ENCODE data around the gene ZNF711. TPM values are rescaled to one million over a fixed set of nuclear protein-coding genes. Genes with fewer than 3 reads are reported as not detected.
"Not testable (repeated sequence)": the region's sequence is repeated elsewhere in the genome, so short reads cannot be mapped to it uniquely, and the experiment has no call there.

Gene ZNF711
- total RNA-seq, 1 donor from 2014 or later: 23.1 TPM

GRCh38 chrX:85288992-85289723, 45.4 kb downstream of the ZNF711 start:
- H3K27me3 Mint-ChIP-seq (ENCODE audit: low read depth): no peaks in the 10 kb centered on the region
- no peaks in the 10 kb centered on the region for H3K4me1 Mint-ChIP-seq
- peaks cover 22% of the 10 kb centered on the region for H3K9me3 Mint-ChIP-seq
- TF ChIP-seq CTCF (conservative IDR thresholded peaks at IDR 0.05): no peak
- no peak for DNase-seq (ENCODE audit: low read depth, low spot score)
- no peak overlapping the region for H3K27ac Mint-ChIP-seq (ENCODE audit: unreplicated experiment)
- H3K36me3 Mint-ChIP-seq (ENCODE audit: low read depth): peaks cover 11% of the 10 kb centered on the region
- H3K4me3 Mint-ChIP-seq: no peak overlapping the region

- Mint-ChIP-seq H3K4me3 (no peak overlapping the region), H3K27me3 (ENCODE audit: low read depth) (no peaks in the 10 kb centered on the region), H3K4me1 (no peaks in the 10 kb centered on the region), H3K36me3 (ENCODE audit: low read depth) (peaks cover 3% of the 10 kb centered on the region), H3K27ac (ENCODE audit: unreplicated experiment) (no peak overlapping the region), H3K9me3 (no peaks in the 10 kb centered on the region)
- no peak for TF ChIP-seq CTCF (conservative IDR thresholded peaks at IDR 0.05)
- no peak for DNase-seq (ENCODE audit: low read depth, low spot score)
Measured at GRCh38 chrX:85303544-85303943, 59.8 kb downstream of the ZNF711 start.

GRCh38 chrX:85309717-85310116, 65.9 kb downstream of the ZNF711 start:
- no peaks in the 10 kb centered on the region for H3K27me3 Mint-ChIP-seq (ENCODE audit: low read depth)
- no peak for DNase-seq (ENCODE audit: low read depth, low spot score)
- peak; percentile 13 for TF ChIP-seq CTCF (conservative IDR thresholded peaks at IDR 0.05)
- H3K27ac Mint-ChIP-seq (ENCODE audit: unreplicated experiment): no peak overlapping the region
- H3K4me1 Mint-ChIP-seq: no peaks in the 10 kb centered on the region
- peaks cover 7% of the 10 kb centered on the region for H3K9me3 Mint-ChIP-seq
- no peak overlapping the region for H3K4me3 Mint-ChIP-seq
- peaks cover 3% of the 10 kb centered on the region for H3K36me3 Mint-ChIP-seq (ENCODE audit: low read depth)

GRCh38 chrX:85311348-85311747, 67.6 kb downstream of the ZNF711 start:
- H3K27ac Mint-ChIP-seq (ENCODE audit: unreplicated experiment); H3K4me1 Mint-ChIP-seq; H3K9me3 Mint-ChIP-seq; H3K27me3 Mint-ChIP-seq (ENCODE audit: low read depth); H3K4me3 Mint-ChIP-seq; H3K36me3 Mint-ChIP-seq (ENCODE audit: low read depth); DNase-seq (ENCODE audit: low read depth, low spot score): not testable (repeated sequence)

Other genes starting within 250 kb of the ZNF711 start
- gene APOOL, start 240.1 kb upstream of the ZNF711 start, total RNA-seq: 15.0 and 16.6 TPM in 2 replicates
- 0.18 and 0.21 TPM in 2 replicates for gene SATL1, start 212 bp upstream of the ZNF711 start, total RNA-seq
- gene POF1B, start 135.7 kb downstream of the ZNF711 start, total RNA-seq: not detected in 2 replicates

Measured in neural crest cell (in vitro differentiated cells).